IMR-90 (cell line): Measurements from ENCODE around the gene AK3. TPM values are rescaled to one million over a fixed set of nuclear protein-coding genes. Genes with fewer than 3 reads are reported as not detected.
A peak's percentile ranks its signal among the peaks of the same experiment; 100 is the strongest.

ENCODE experiments used
- ATAC-seq: fragments of 200-7000 bp; cut with Tn5 transposase; 2 replicates; pipeline ENCODE4 v1.9.1; 2020; ENCODE audit warnings: low read depth, mild to moderate bottlenecking, moderate library complexity
- BruUV-seq: library from RNA; stranded (reverse); fragments of 400-500 nt; replicated peaks from 2 replicates; lab custom pipeline; 2021; lab: Mats Ljungman, UMichigan
- CTCF ChIA-PET: fragments of 300-600 bp; formaldehyde crosslinking; extraction: SDS; loops from one replicate; lab custom pipeline; 2021; ENCODE audit warnings: antibody characterized with exemption; lab: Yijun Ruan, JAX
- POLR2A ChIA-PET: fragments of 300-600 bp; sonication (Branson Sonifier 250); formaldehyde crosslinking; loops from one replicate; lab custom pipeline; 2022; ENCODE audit warnings: antibody characterized with exemption; ENCODE audit not compliant: unreplicated experiment; lab: Charles Lee
- DNase-seq: peaks from one replicate; pipeline ENCODE4 v3.0.0; 2013
- H2AFZ ChIP-seq: replicated peaks from 2 replicates; pipeline ENCODE3; 2013; ENCODE audit warnings: low read length, mild to moderate bottlenecking; ENCODE audit not compliant: poor library complexity
- H2AK5ac ChIP-seq: 2 replicates; pipeline ENCODE4 v1.6.1; 2013; ENCODE audit warnings: low read depth, low read length, inconsistent platforms
- H2AK9ac ChIP-seq: replicated peaks from 2 replicates; pipeline ENCODE3; 2013; ENCODE audit warnings: mild to moderate bottlenecking, low read depth, low read length, moderate library complexity; ENCODE audit not compliant: poor library complexity
- H2BK120ac ChIP-seq: 2 replicates; pipeline ENCODE4 v1.6.1; 2013; ENCODE audit warnings: low read depth, low read length, inconsistent platforms
- H2BK15ac ChIP-seq: 3 replicates; pipeline ENCODE4 v1.6.1; 2013; ENCODE audit warnings: low read depth, low read length, inconsistent platforms
- H2BK20ac ChIP-seq: 2 replicates; pipeline ENCODE4 v1.6.1; 2013; ENCODE audit warnings: low read depth, mild to moderate bottlenecking, inconsistent platforms, low read length, moderate library complexity
- H2BK5ac ChIP-seq: 2 replicates; pipeline ENCODE4 v1.6.1; 2013; ENCODE audit warnings: mild to moderate bottlenecking, low read depth, low read length, inconsistent platforms; ENCODE audit not compliant: poor library complexity, severe bottlenecking
- H3K14ac ChIP-seq: replicated peaks from 2 replicates; pipeline ENCODE4 v1.6.1; 2013; ENCODE audit warnings: low read depth, low read length, inconsistent platforms
- H3K18ac ChIP-seq: 2 replicates; pipeline ENCODE4 v1.6.1; 2013; ENCODE audit warnings: low read depth, low read length, control low read depth
- H3K23ac ChIP-seq: 2 replicates; pipeline ENCODE4 v1.6.1; 2013; ENCODE audit warnings: low read depth, low read length, inconsistent platforms
- H3K27ac ChIP-seq: 2 replicates; pipeline ENCODE4 v1.5.1; 2013; ENCODE audit warnings: mild to moderate bottlenecking, control low read depth, low read length; ENCODE audit not compliant: insufficient read depth
- H3K27me3 ChIP-seq: 2 replicates; pipeline ENCODE4 v1.6.1; 2013; ENCODE audit warnings: low read length; ENCODE audit not compliant: control insufficient read depth, insufficient read depth
- H3K36me3 ChIP-seq: 2 replicates; pipeline ENCODE4 v1.6.1; 2013; ENCODE audit warnings: low read length, mixed read lengths; ENCODE audit not compliant: control insufficient read depth, insufficient read depth
- H3K4ac ChIP-seq: 2 replicates; pipeline ENCODE4 v1.6.1; 2013; ENCODE audit warnings: low read depth, low read length, inconsistent platforms
- H3K4me1 ChIP-seq: 2 replicates; pipeline ENCODE4 v1.6.1; 2013; ENCODE audit warnings: low read length, mixed read lengths; ENCODE audit not compliant: control insufficient read depth, insufficient read depth
- H3K4me2 ChIP-seq: 2 replicates; pipeline ENCODE4 v1.6.1; 2013; ENCODE audit warnings: low read depth, mild to moderate bottlenecking, control low read depth, low read length, moderate library complexity
- H3K4me3 ChIP-seq: 2 replicates; pipeline ENCODE4 v1.5.1; 2013; ENCODE audit warnings: low read depth, mild to moderate bottlenecking, control low read depth, low read length, moderate library complexity; ENCODE audit not compliant: insufficient read depth
- H3K56ac ChIP-seq: 2 replicates; pipeline ENCODE4 v1.6.1; 2013; ENCODE audit warnings: low read length, inconsistent platforms; ENCODE audit not compliant: insufficient read depth; ENCODE audit errors: extremely low read depth
- H3K79me1 ChIP-seq, 2 experiments: 2 replicates each; pipeline ENCODE4 v1.6.1; 2013; ENCODE audit warnings: low read length in 2 of 2, inconsistent platforms in 1 of 2, low read depth in 1 of 2
- H3K9ac ChIP-seq: 2 replicates; pipeline ENCODE4 v1.6.1; 2013; ENCODE audit warnings: low read depth, low read length, control low read depth
- H3K9me1 ChIP-seq: 2 replicates; pipeline ENCODE4 v1.6.1; 2013; ENCODE audit warnings: low read length, inconsistent platforms; ENCODE audit not compliant: insufficient read depth
- H3K9me3 ChIP-seq: 2 replicates; pipeline ENCODE4 v1.6.1; 2013; ENCODE audit warnings: low read length; ENCODE audit not compliant: control insufficient read depth, insufficient read depth
- H4K20me1 ChIP-seq: 2 replicates; pipeline ENCODE4 v1.6.1; 2013; ENCODE audit warnings: low read length, inconsistent platforms; ENCODE audit not compliant: insufficient read depth
- H4K5ac ChIP-seq: 2 replicates; pipeline ENCODE4 v1.6.1; 2013; ENCODE audit warnings: mild to moderate bottlenecking, low read depth, low read length, control low read depth
- H4K8ac ChIP-seq, 2 experiments: 2 replicates each; pipeline ENCODE4 v1.6.1; 2013; ENCODE audit warnings: low read depth in 2 of 2, low read length in 2 of 2, control low read depth in 1 of 2, inconsistent platforms in 1 of 2
- H4K91ac ChIP-seq: 2 replicates; pipeline ENCODE4 v1.6.1; 2013; ENCODE audit warnings: low read depth, low read length, inconsistent platforms; ENCODE audit not compliant: insufficient read depth
- MAZ ChIP-seq: IDR thresholded peaks from 2 replicates; pipeline ENCODE4 v1.6.1; 2012; ENCODE audit warnings: low read depth, mild to moderate bottlenecking, low read length, improper control_type of control experiment, moderate library complexity, borderline replicate concordance
- MXI1 ChIP-seq: IDR thresholded peaks from 2 replicates; pipeline ENCODE4 v1.6.1; 2012; ENCODE audit warnings: low read depth, mild to moderate bottlenecking, low read length, moderate library complexity, borderline replicate concordance
- WGBS, 2 experiments: methylation state at CpG; one replicate each; pipeline versions ENCODE4 v1.1.5 to v1.1.7; 2013; ENCODE audit warnings: missing lambda C conversion rate in 2 of 2; ENCODE audit not compliant: insufficient read length in 1 of 2; ENCODE audit errors: extremely low coverage in 2 of 2; 5-methylcytosine and 5-hydroxymethylcytosine counted together
- dilution Hi-C: fragments of 300-500 bp; cut with HindIII; formaldehyde crosslinking; loops from one replicate; pipeline ENCODE4 v1.14.3; 2018; ENCODE audit warnings: low sequenced_read_pairs; ENCODE audit not compliant: unreplicated experiment
- in situ Hi-C: fragments of 300-500 bp; cut with MboI; formaldehyde crosslinking; loops from 3 replicates; pipeline ENCODE4 v1.14.3; 2019; ENCODE audit warnings: low sequenced_read_pairs, inconsistent platforms, mixed read lengths
- intact Hi-C: fragments of 100-400 bp; cut with micrococcal nuclease; formaldehyde crosslinking; loops from 2 replicates; pipeline ENCODE4 v1.10.0; 2022
- polyA plus RNA-seq, 3 experiments: library from polyadenylated mRNA; depleted of rRNA; stranded (reverse); fragments of >200 nt; gene quantifications; 2 replicates each; pipeline ENCODE4 v1.2.3, GENCODE V29; 2012; ENCODE audit warnings: low replicate concordance in 1 of 3
- total RNA-seq: library from RNA; depleted of rRNA; stranded (reverse); fragments of >200 nt; gene quantifications from 2 replicates; pipeline ENCODE4 v1.2.3, GENCODE V29; 2012
- TF ChIP-seq, protein P1 (sequence below): fragments of 150-350 bp; IDR thresholded peaks from 2 replicates; pipeline ENCODE4 v1.6.1; 2016; ENCODE audit warnings: low read depth, mild to moderate bottlenecking, low read length, moderate library complexity, borderline replicate concordance

AK3 gene
- total and polyA plus RNA-seq, 2 of the 4 experiments (the other 2 are of a cell fraction): 24.7 to 26.2 TPM

DNA sequence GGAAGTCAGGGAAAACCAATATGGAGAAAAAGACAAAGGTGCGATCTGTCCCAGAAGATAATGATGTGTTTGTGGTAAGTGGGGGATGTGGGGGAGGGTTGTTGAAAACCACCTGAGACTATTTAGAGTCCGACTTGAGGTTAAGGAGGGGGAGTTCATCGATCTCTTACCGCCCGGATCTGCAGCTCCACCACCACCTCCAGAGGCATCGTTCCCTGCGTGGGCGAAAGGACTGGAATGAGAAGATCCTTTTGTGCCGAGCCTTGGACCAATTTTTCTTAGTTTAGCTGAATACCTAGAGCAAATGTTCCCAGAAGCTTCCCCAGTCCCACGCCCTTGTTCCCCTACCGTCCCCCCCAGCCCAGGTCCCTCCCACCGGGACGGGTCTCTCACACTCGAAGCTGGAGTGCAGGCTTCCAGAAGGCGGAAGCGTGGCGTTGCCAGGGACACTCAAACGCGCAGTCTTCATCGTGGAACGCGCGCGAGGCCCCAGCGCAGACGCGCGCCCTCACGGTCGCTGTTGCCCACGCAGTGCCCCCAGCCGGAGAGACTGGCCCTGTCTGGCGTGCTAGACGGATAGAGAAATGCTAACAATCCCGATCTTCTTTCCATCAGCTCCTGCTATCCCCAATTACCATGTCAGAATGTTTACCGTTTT is 74.8 kb downstream of the AK3 start, which contains the start of gene SPATA6L:
Gene SPATA6L, minus strand, starts transcription at position 439 of the 658 bp plus-strand sequence. Its CDS starts 230 bp downstream, at position 209.
- intact Hi-C loops (loop anchor here (10.0 kb wide), 1 partner anchor 351 kb away; no protein-coding TSS in a partner anchor), in situ Hi-C loops (no loop called here), dilution Hi-C loops (no loop called here)
- Histone ChIP-seq H4K5ac (peak within 1 kb of the TSS; percentile 4; the same call in 1 of the 2 replicates), H2AFZ (peak within 1 kb of the TSS; percentile 80), H3K36me3 (no peaks in the 10 kb centered on the region), H2AK5ac (peak within 1 kb of the TSS; percentile 29; the same call in 1 of the 2 replicates), H3K4me3 (peak within 1 kb of the TSS; percentile 56), H3K79me1 (peaks cover 9 to 14% of the 10 kb centered on the region in 2 experiments; a peak in 3 of 4 replicates), H2BK120ac (peak within 1 kb of the TSS; percentile 46), H3K14ac (peak within 1 kb of the TSS; percentile 51; the same call in 1 of the 2 replicates), H3K23ac (peak within 1 kb of the TSS; percentile 50; the same call in 1 of the 2 replicates), H3K4ac (peak within 1 kb of the TSS; percentile 64), H3K9me1 (peaks cover 8% of the 10 kb centered on the region), H4K91ac (peak within 1 kb of the TSS; percentile 29; the same call in 1 of the 2 replicates), H2AK9ac (peak within 1 kb of the TSS; percentile 22), H3K4me1 (peaks cover 9% of the 10 kb centered on the region), H3K4me2 (peak within 1 kb of the TSS; percentile 81), H3K9ac (peak within 1 kb of the TSS; percentile 50), H2BK5ac (no peak within 1 kb of the TSS), H2BK15ac (peak within 1 kb of the TSS; percentile 15; the same call in 1 of the 3 replicates), H3K27ac (peak within 1 kb of the TSS; percentile 31; the same call in 1 of the 2 replicates), H4K8ac (peak within 1 kb of the TSS; percentile 16 to 88), H3K9me3 (no peaks in the 10 kb centered on the region), H3K27me3 (no peaks in the 10 kb centered on the region; the same call in 1 of the 2 replicates), H3K18ac (peak within 1 kb of the TSS; percentile 16), H2BK20ac (no peak within 1 kb of the TSS), H3K56ac (0 out of 2 replicates have a peak within 1 kb of the TSS, but pooled peaks have one; percentile 45), H4K20me1 (no peaks in the 10 kb centered on the region)
- DNase-seq: peak; percentile 45
- ATAC-seq: peak; percentile 55
- POLR2A ChIA-PET: no interaction called here
- WGBS, 2 experiments: 5% methylated on average over 11 of the region's 36 CpGs; no CpG with 5 or more reads in 1 of the 2 experiments
- BruUV-seq: no TSS peak
- TF ChIP-seq MXI1: peak; percentile 53
- TF ChIP-seq MAZ: peak; percentile 13; the same call in 1 of the 2 replicates
- TF ChIP-seq, protein P1, sequence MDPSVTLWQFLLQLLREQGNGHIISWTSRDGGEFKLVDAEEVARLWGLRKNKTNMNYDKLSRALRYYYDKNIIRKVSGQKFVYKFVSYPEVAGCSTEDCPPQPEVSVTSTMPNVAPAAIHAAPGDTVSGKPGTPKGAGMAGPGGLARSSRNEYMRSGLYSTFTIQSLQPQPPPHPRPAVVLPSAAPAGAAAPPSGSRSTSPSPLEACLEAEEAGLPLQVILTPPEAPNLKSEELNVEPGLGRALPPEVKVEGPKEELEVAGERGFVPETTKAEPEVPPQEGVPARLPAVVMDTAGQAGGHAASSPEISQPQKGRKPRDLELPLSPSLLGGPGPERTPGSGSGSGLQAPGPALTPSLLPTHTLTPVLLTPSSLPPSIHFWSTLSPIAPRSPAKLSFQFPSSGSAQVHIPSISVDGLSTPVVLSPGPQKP: no peak
- CTCF ChIA-PET: interaction anchor here (1.6 kb wide), 1 partner anchor 9 kb away, joined by 5 read pairs; no protein-coding TSS in a partner anchor
